Suprapubic skin (tissue), 4 donors: ENCODE results near the gene ADAMTS12. TPM values are rescaled to one million over a fixed set of nuclear protein-coding genes. Genes with fewer than 3 reads are reported as not detected.

Experiments used
- DNase-seq, 2 donors: peaks; one replicate each; pipeline ENCODE4 v3.0.0-alpha.2; 2019; ENCODE audit warnings: low spot score in 2 of 2
- H3K27ac ChIP-seq: fragments of 200-600 bp; sonication (generic); one replicate; pipeline ENCODE4 v1.5.1; 2019
- H3K27me3 ChIP-seq: fragments of 200-600 bp; sonication (generic); one replicate; pipeline ENCODE4 v1.5.1; 2019
- H3K36me3 ChIP-seq: fragments of 200-600 bp; sonication (generic); one replicate; pipeline ENCODE4 v1.5.1; 2019
- H3K4me1 ChIP-seq: fragments of 200-600 bp; sonication (generic); one replicate; pipeline ENCODE4 v1.5.1; 2019
- H3K4me3 ChIP-seq: fragments of 200-600 bp; sonication (generic); one replicate; pipeline ENCODE4 v1.5.1; 2019; ENCODE audit warnings: mild to moderate bottlenecking
- H3K9me3 ChIP-seq: fragments of 200-600 bp; sonication (generic); one replicate; pipeline ENCODE4 v1.5.1; 2019
- CTCF ChIP-seq, 2 donors: fragments of 200-600 bp in 1 of 2; fragments of 450-650 bp in 1 of 2; sonication (generic) in 1 of 2; IDR thresholded peaks; one replicate each; pipeline ENCODE4 v1.5.1; 2016 to 2019; ENCODE audit warnings: antibody characterized with exemption in 2 of 2, mild to moderate bottlenecking in 1 of 2, moderate library complexity in 1 of 2
- EP300 ChIP-seq: sonication (generic); formaldehyde crosslinking; IDR thresholded peaks from one replicate; pipeline ENCODE4 v1.6.1; 2017; ENCODE audit warnings: antibody characterized with exemption
- POLR2A ChIP-seq, 2 donors: fragments of 450-650 bp; IDR thresholded peaks; one replicate each; pipeline ENCODE4 v1.6.1; 2017; ENCODE audit warnings: antibody characterized with exemption in 2 of 2, mild to moderate bottlenecking in 2 of 2, moderate library complexity in 2 of 2
- POLR2AphosphoS5 ChIP-seq, 3 donors: sonication (generic); formaldehyde crosslinking; IDR thresholded peaks; one replicate each; pipeline ENCODE4 v1.6.1; 2017; ENCODE audit warnings: antibody characterized with exemption in 3 of 3
- WGBS: methylation state at CpG from one replicate; pipeline ENCODE4 v1.1.5; 2018; 5-methylcytosine and 5-hydroxymethylcytosine counted together
- total RNA-seq, 4 donors: library from RNA; depleted of rRNA; stranded (reverse); fragments of >200 nt; gene quantifications; one replicate each; pipeline ENCODE4 v1.1.0, GENCODE V29; 2016

The ADAMTS12 gene
- total RNA-seq, 4 donors from 2014 or later = 0.26 to 1.3 (median 0.57) TPM

- Histone ChIP-seq H3K9me3 (no peaks in the 10 kb centered on the region), H3K4me3 (no peak overlapping the region), H3K27me3 (no peaks in the 10 kb centered on the region), H3K36me3 (no peaks in the 10 kb centered on the region), H3K27ac (no peak overlapping the region), H3K4me1 (no peaks in the 10 kb centered on the region)
- DNase-seq = no peak
- WGBS = 66% methylated on average over 7 of the region's 7 CpGs
- TF ChIP-seq CTCF (IDR thresholded peaks at IDR 0.05) (no peak), POLR2A (IDR thresholded peaks at IDR 0.05) (no peak), EP300 (no peak), POLR2AphosphoS5 (IDR thresholded peaks at IDR 0.05) (no peak)
Observed at GRCh38 chr5:33800241-33800950, 91.4 kb downstream of the ADAMTS12 start.

GRCh38 chr5:33795496-33795895, 96.3 kb downstream of the ADAMTS12 start:
- Histone ChIP-seq H3K9me3 (no peaks in the 10 kb centered on the region), H3K36me3 (no peaks in the 10 kb centered on the region), H3K27me3 (no peaks in the 10 kb centered on the region), H3K27ac (no peak overlapping the region), H3K4me1 (no peaks in the 10 kb centered on the region), H3K4me3 (no peak overlapping the region)
- DNase-seq = no peak
- TF ChIP-seq POLR2A (IDR thresholded peaks at IDR 0.05) (no peak), EP300 (no peak), POLR2AphosphoS5 (IDR thresholded peaks at IDR 0.05) (no peak), CTCF (IDR thresholded peaks at IDR 0.05) (no peak)
- WGBS = 53% methylated on average over 7 of the region's 7 CpGs

GRCh38 chr5:33794550-33795181, 97.1 kb downstream of the ADAMTS12 start:
- Histone ChIP-seq H3K27ac (peak overlapping the region; percentile 61), H3K36me3 (no peaks in the 10 kb centered on the region), H3K4me1 (no peaks in the 10 kb centered on the region), H3K4me3 (peak overlapping the region; percentile 25), H3K27me3 (no peaks in the 10 kb centered on the region), H3K9me3 (no peaks in the 10 kb centered on the region)
- WGBS = 56% methylated on average over 8 of the region's 8 CpGs
- no peak for DNase-seq
- no peak for TF ChIP-seq POLR2AphosphoS5 (IDR thresholded peaks at IDR 0.05)
- TF ChIP-seq EP300 = no peak
- no peak for TF ChIP-seq POLR2A (IDR thresholded peaks at IDR 0.05)
- no peak for TF ChIP-seq CTCF (IDR thresholded peaks at IDR 0.05)

GRCh38 chr5:33793836-33794549, 97.8 kb downstream of the ADAMTS12 start:
- H3K4me3 ChIP-seq = peak overlapping the region; percentile 25
- 69% methylated on average over 17 of the region's 19 CpGs for WGBS
- no peaks in the 10 kb centered on the region for H3K36me3 ChIP-seq
- TF ChIP-seq POLR2A (IDR thresholded peaks at IDR 0.05) (no peak), POLR2AphosphoS5 (IDR thresholded peaks at IDR 0.05) (no peak), EP300 (no peak), CTCF (IDR thresholded peaks at IDR 0.05) (no peak)
- no peaks in the 10 kb centered on the region for H3K9me3 ChIP-seq
- no peaks in the 10 kb centered on the region for H3K27me3 ChIP-seq
- peak overlapping the region; percentile 61 for H3K27ac ChIP-seq
- H3K4me1 ChIP-seq = no peaks in the 10 kb centered on the region
- no peak for DNase-seq

GRCh38 chr5:33793276-33793675, 98.5 kb downstream of the ADAMTS12 start:
- H3K4me1 ChIP-seq = no peaks in the 10 kb centered on the region
- H3K36me3 ChIP-seq = no peaks in the 10 kb centered on the region
- DNase-seq = no peak
- peak overlapping the region; percentile 25 for H3K4me3 ChIP-seq
- 73% methylated on average over 1 of the region's 1 CpG for WGBS
- TF ChIP-seq POLR2AphosphoS5 (IDR thresholded peaks at IDR 0.05) = no peak
- no peak for TF ChIP-seq CTCF (IDR thresholded peaks at IDR 0.05)
- no peak for TF ChIP-seq POLR2A (IDR thresholded peaks at IDR 0.05)
- TF ChIP-seq EP300 = no peak
- H3K9me3 ChIP-seq = no peaks in the 10 kb centered on the region
- H3K27me3 ChIP-seq = no peaks in the 10 kb centered on the region
- H3K27ac ChIP-seq = peak overlapping the region; percentile 61
